IMR-90 (cell line): Measurements from ENCODE around the gene PJA2. TPM values are rescaled to one million over a fixed set of nuclear protein-coding genes. Genes with fewer than 3 reads are reported as not detected.

Source experiments
- ATAC-seq: fragments of 200-7000 bp; cut with Tn5 transposase; 2 replicates; pipeline ENCODE4 v1.9.1; 2020; ENCODE audit warnings: low read depth, mild to moderate bottlenecking, moderate library complexity
- BruUV-seq: library from RNA; stranded (reverse); fragments of 400-500 nt; replicated peaks from 2 replicates; lab custom pipeline; 2021; lab: Mats Ljungman, UMichigan
- CTCF ChIA-PET: fragments of 300-600 bp; formaldehyde crosslinking; extraction: SDS; loops from one replicate; lab custom pipeline; 2021; ENCODE audit warnings: antibody characterized with exemption; lab: Yijun Ruan, JAX
- POLR2A ChIA-PET: fragments of 300-600 bp; sonication (Branson Sonifier 250); formaldehyde crosslinking; loops from one replicate; lab custom pipeline; 2022; ENCODE audit warnings: antibody characterized with exemption; ENCODE audit not compliant: unreplicated experiment; lab: Charles Lee
- DNase-seq: peaks from one replicate; pipeline ENCODE4 v3.0.0; 2013
- H2AFZ ChIP-seq: replicated peaks from 2 replicates; pipeline ENCODE3; 2013; ENCODE audit warnings: low read length, mild to moderate bottlenecking; ENCODE audit not compliant: poor library complexity
- H2AK5ac ChIP-seq: 2 replicates; pipeline ENCODE4 v1.6.1; 2013; ENCODE audit warnings: low read depth, low read length, inconsistent platforms
- H2AK9ac ChIP-seq: replicated peaks from 2 replicates; pipeline ENCODE3; 2013; ENCODE audit warnings: mild to moderate bottlenecking, low read depth, low read length, moderate library complexity; ENCODE audit not compliant: poor library complexity
- H2BK120ac ChIP-seq: 2 replicates; pipeline ENCODE4 v1.6.1; 2013; ENCODE audit warnings: low read depth, low read length, inconsistent platforms
- H2BK15ac ChIP-seq: 3 replicates; pipeline ENCODE4 v1.6.1; 2013; ENCODE audit warnings: low read depth, low read length, inconsistent platforms
- H2BK20ac ChIP-seq: 2 replicates; pipeline ENCODE4 v1.6.1; 2013; ENCODE audit warnings: low read depth, mild to moderate bottlenecking, inconsistent platforms, low read length, moderate library complexity
- H2BK5ac ChIP-seq: 2 replicates; pipeline ENCODE4 v1.6.1; 2013; ENCODE audit warnings: mild to moderate bottlenecking, low read depth, low read length, inconsistent platforms; ENCODE audit not compliant: poor library complexity, severe bottlenecking
- H3K14ac ChIP-seq: replicated peaks from 2 replicates; pipeline ENCODE4 v1.6.1; 2013; ENCODE audit warnings: low read depth, low read length, inconsistent platforms
- H3K18ac ChIP-seq: 2 replicates; pipeline ENCODE4 v1.6.1; 2013; ENCODE audit warnings: low read depth, low read length, control low read depth
- H3K23ac ChIP-seq: 2 replicates; pipeline ENCODE4 v1.6.1; 2013; ENCODE audit warnings: low read depth, low read length, inconsistent platforms
- H3K27ac ChIP-seq: 2 replicates; pipeline ENCODE4 v1.5.1; 2013; ENCODE audit warnings: mild to moderate bottlenecking, control low read depth, low read length; ENCODE audit not compliant: insufficient read depth
- H3K27me3 ChIP-seq: 2 replicates; pipeline ENCODE4 v1.6.1; 2013; ENCODE audit warnings: low read length; ENCODE audit not compliant: control insufficient read depth, insufficient read depth
- H3K36me3 ChIP-seq: 2 replicates; pipeline ENCODE4 v1.6.1; 2013; ENCODE audit warnings: low read length, mixed read lengths; ENCODE audit not compliant: control insufficient read depth, insufficient read depth
- H3K4ac ChIP-seq: 2 replicates; pipeline ENCODE4 v1.6.1; 2013; ENCODE audit warnings: low read depth, low read length, inconsistent platforms
- H3K4me1 ChIP-seq: 2 replicates; pipeline ENCODE4 v1.6.1; 2013; ENCODE audit warnings: low read length, mixed read lengths; ENCODE audit not compliant: control insufficient read depth, insufficient read depth
- H3K4me2 ChIP-seq: 2 replicates; pipeline ENCODE4 v1.6.1; 2013; ENCODE audit warnings: low read depth, mild to moderate bottlenecking, control low read depth, low read length, moderate library complexity
- H3K4me3 ChIP-seq: 2 replicates; pipeline ENCODE4 v1.5.1; 2013; ENCODE audit warnings: low read depth, mild to moderate bottlenecking, control low read depth, low read length, moderate library complexity; ENCODE audit not compliant: insufficient read depth
- H3K56ac ChIP-seq: 2 replicates; pipeline ENCODE4 v1.6.1; 2013; ENCODE audit warnings: low read length, inconsistent platforms; ENCODE audit not compliant: insufficient read depth; ENCODE audit errors: extremely low read depth
- H3K79me1 ChIP-seq, 2 experiments: 2 replicates each; pipeline ENCODE4 v1.6.1; 2013; ENCODE audit warnings: low read length in 2 of 2, inconsistent platforms in 1 of 2, low read depth in 1 of 2
- H3K9ac ChIP-seq: 2 replicates; pipeline ENCODE4 v1.6.1; 2013; ENCODE audit warnings: low read depth, low read length, control low read depth
- H3K9me1 ChIP-seq: 2 replicates; pipeline ENCODE4 v1.6.1; 2013; ENCODE audit warnings: low read length, inconsistent platforms; ENCODE audit not compliant: insufficient read depth
- H3K9me3 ChIP-seq: 2 replicates; pipeline ENCODE4 v1.6.1; 2013; ENCODE audit warnings: low read length; ENCODE audit not compliant: control insufficient read depth, insufficient read depth
- H4K20me1 ChIP-seq: 2 replicates; pipeline ENCODE4 v1.6.1; 2013; ENCODE audit warnings: low read length, inconsistent platforms; ENCODE audit not compliant: insufficient read depth
- H4K5ac ChIP-seq: 2 replicates; pipeline ENCODE4 v1.6.1; 2013; ENCODE audit warnings: mild to moderate bottlenecking, low read depth, low read length, control low read depth
- H4K8ac ChIP-seq, 2 experiments: 2 replicates each; pipeline ENCODE4 v1.6.1; 2013; ENCODE audit warnings: low read depth in 2 of 2, low read length in 2 of 2, control low read depth in 1 of 2, inconsistent platforms in 1 of 2
- H4K91ac ChIP-seq: 2 replicates; pipeline ENCODE4 v1.6.1; 2013; ENCODE audit warnings: low read depth, low read length, inconsistent platforms; ENCODE audit not compliant: insufficient read depth
- BHLHE40 ChIP-seq: fragments of 150-350 bp; IDR thresholded peaks from 2 replicates; pipeline ENCODE4 v1.6.1; 2016; ENCODE audit warnings: mild to moderate bottlenecking, low read depth, low read length
- CEBPB ChIP-seq: IDR thresholded peaks from 2 replicates; pipeline ENCODE4 v1.6.1; 2012; ENCODE audit warnings: low read depth, low read length, improper control_type of control experiment
- CHD1 ChIP-seq: IDR thresholded peaks from 2 replicates; pipeline ENCODE4 v1.6.1; 2012; ENCODE audit warnings: low read depth, low read length, improper control_type of control experiment
- FOS ChIP-seq: fragments of 150-350 bp; IDR thresholded peaks from 2 replicates; pipeline ENCODE4 v1.6.1; 2016; ENCODE audit warnings: low read depth, low read length
- MAFK ChIP-seq: IDR thresholded peaks from 2 replicates; pipeline ENCODE4 v1.6.1; 2012; ENCODE audit warnings: low read depth, low read length, improper control_type of control experiment
- MAZ ChIP-seq: IDR thresholded peaks from 2 replicates; pipeline ENCODE4 v1.6.1; 2012; ENCODE audit warnings: low read depth, mild to moderate bottlenecking, low read length, improper control_type of control experiment, moderate library complexity, borderline replicate concordance
- MXI1 ChIP-seq: IDR thresholded peaks from 2 replicates; pipeline ENCODE4 v1.6.1; 2012; ENCODE audit warnings: low read depth, mild to moderate bottlenecking, low read length, moderate library complexity, borderline replicate concordance
- NFE2L2 ChIP-seq: fragments of 150-350 bp; IDR thresholded peaks from 2 replicates; pipeline ENCODE4 v1.6.1; 2016; ENCODE audit warnings: low read depth, mild to moderate bottlenecking, low read length
- POLR2A ChIP-seq: IDR thresholded peaks from 2 replicates; pipeline ENCODE4 v1.6.1; 2012; ENCODE audit warnings: mild to moderate bottlenecking, low read depth, low read length
- RAD21 ChIP-seq: IDR thresholded peaks from 2 replicates; pipeline ENCODE4 v1.6.1; 2012; ENCODE audit warnings: low read length, improper control_type of control experiment
- RCOR1 ChIP-seq: IDR thresholded peaks from 2 replicates; pipeline ENCODE4 v1.6.1; 2012; ENCODE audit warnings: mild to moderate bottlenecking, low read length, improper control_type of control experiment; ENCODE audit not compliant: insufficient replicate concordance
- RFX5 ChIP-seq: IDR thresholded peaks from 2 replicates; pipeline ENCODE4 v1.8.0; 2012; ENCODE audit warnings: low read depth, mild to moderate bottlenecking, low read length, moderate library complexity
- SMC3 ChIP-seq: fragments of 150-350 bp; IDR thresholded peaks from 2 replicates; pipeline ENCODE4 v1.6.1; 2016; ENCODE audit warnings: low read depth, mild to moderate bottlenecking, antibody characterized with exemption, low read length, moderate library complexity
- WGBS, 2 experiments: methylation state at CpG; one replicate each; pipeline versions ENCODE4 v1.1.5 to v1.1.7; 2013; ENCODE audit warnings: missing lambda C conversion rate in 2 of 2; ENCODE audit not compliant: insufficient read length in 1 of 2; ENCODE audit errors: extremely low coverage in 2 of 2; 5-methylcytosine and 5-hydroxymethylcytosine counted together
- dilution Hi-C: fragments of 300-500 bp; cut with HindIII; formaldehyde crosslinking; loops from one replicate; pipeline ENCODE4 v1.14.3; 2018; ENCODE audit warnings: low sequenced_read_pairs; ENCODE audit not compliant: unreplicated experiment
- in situ Hi-C: fragments of 300-500 bp; cut with MboI; formaldehyde crosslinking; loops from 3 replicates; pipeline ENCODE4 v1.14.3; 2019; ENCODE audit warnings: low sequenced_read_pairs, inconsistent platforms, mixed read lengths
- intact Hi-C: fragments of 100-400 bp; cut with micrococcal nuclease; formaldehyde crosslinking; loops from 2 replicates; pipeline ENCODE4 v1.10.0; 2022
- polyA plus RNA-seq, 3 experiments: library from polyadenylated mRNA; depleted of rRNA; stranded (reverse); fragments of >200 nt; gene quantifications; 2 replicates each; pipeline ENCODE4 v1.2.3, GENCODE V29; 2012; ENCODE audit warnings: low replicate concordance in 1 of 3
- total RNA-seq: library from RNA; depleted of rRNA; stranded (reverse); fragments of >200 nt; gene quantifications from 2 replicates; pipeline ENCODE4 v1.2.3, GENCODE V29; 2012
- TF ChIP-seq, protein P1 (sequence below): fragments of 150-350 bp; IDR thresholded peaks from 2 replicates; pipeline ENCODE4 v1.6.1; 2017; ENCODE audit warnings: mild to moderate bottlenecking, antibody characterized with exemption, low read length, low read depth
- TF ChIP-seq, protein P2 (sequence below): conservative IDR thresholded peaks from 2 replicates; pipeline ENCODE4 v1.5.1; 2012; ENCODE audit warnings: mild to moderate bottlenecking, low read depth, low read length, improper control_type of control experiment
- TF ChIP-seq, protein P3 (sequence below): fragments of 150-350 bp; IDR thresholded peaks from 2 replicates; pipeline ENCODE4 v1.6.1; 2016; ENCODE audit warnings: low read depth, mild to moderate bottlenecking, low read length, moderate library complexity, borderline replicate concordance

PJA2 gene
- total and polyA plus RNA-seq, 2 of the 4 experiments (the other 2 are of a cell fraction), result 42.3 to 70.6 TPM

DNA sequence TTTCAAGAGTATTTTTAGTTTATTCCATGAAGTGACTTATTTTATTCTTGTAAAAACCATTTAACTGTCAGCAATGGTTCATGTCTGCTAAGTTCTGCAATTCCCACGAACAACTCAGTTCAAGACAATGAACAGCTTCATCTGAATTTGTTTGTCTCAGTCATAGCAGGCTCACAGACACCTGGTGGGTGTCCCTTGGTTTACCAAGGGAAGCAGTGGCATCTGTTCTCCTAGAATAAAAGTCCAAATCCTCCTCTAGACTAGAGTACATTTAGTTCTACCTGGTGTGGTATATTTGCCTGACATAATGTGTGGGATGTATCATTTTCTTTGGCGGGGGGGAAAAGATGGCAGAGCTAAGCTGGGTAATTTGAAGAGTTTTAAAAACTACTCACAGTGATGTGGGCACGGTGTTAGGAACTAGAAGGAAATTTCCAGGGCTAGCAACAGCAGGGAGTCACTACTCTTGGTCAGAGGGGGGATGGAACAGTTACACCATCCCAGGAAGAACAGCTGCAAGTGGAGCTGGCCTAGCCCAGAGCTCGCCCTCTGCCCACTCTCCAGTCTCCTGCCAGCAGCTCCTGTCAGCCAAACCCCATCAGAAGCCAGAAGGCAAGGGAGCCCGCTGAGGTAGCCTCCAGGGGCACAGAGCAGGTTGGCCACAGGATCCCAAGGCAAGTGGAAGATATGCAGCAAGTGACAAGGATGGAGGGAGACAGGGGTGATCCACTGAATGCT is 100.3 kb downstream of the PJA2 start:
- ATAC-seq (no peak), DNase-seq (no peak)
- Histone ChIP-seq H4K8ac (no peak overlapping the region), H3K79me1 (no peaks in the 10 kb centered on the region), H4K5ac (no peak overlapping the region), H2AK5ac (no peak overlapping the region), H3K4me2 (no peak overlapping the region), H2AK9ac (no peak overlapping the region), H3K36me3 (no peaks in the 10 kb centered on the region), H2BK5ac (no peak overlapping the region), H2AFZ (no peak overlapping the region), H3K9me1 (no peaks in the 10 kb centered on the region), H3K9ac (no peak overlapping the region), H3K14ac (no peak overlapping the region), H3K27me3 (no peaks in the 10 kb centered on the region; the same call in 1 of the 2 replicates), H3K56ac (no peak overlapping the region), H4K91ac (no peak overlapping the region), H3K18ac (no peak overlapping the region), H2BK15ac (no peak overlapping the region), H3K23ac (no peak overlapping the region), H3K9me3 (no peaks in the 10 kb centered on the region), H3K4me3 (no peak overlapping the region), H2BK120ac (no peak overlapping the region), H3K4ac (no peak overlapping the region), H2BK20ac (no peak overlapping the region), H3K27ac (no peak overlapping the region), H4K20me1 (no peaks in the 10 kb centered on the region), H3K4me1 (no peaks in the 10 kb centered on the region)
- ChIA-PET CTCF (no interaction called here), POLR2A (no interaction called here)
- intact Hi-C loops (no loop called here), in situ Hi-C loops (no loop called here), dilution Hi-C loops (no loop called here)
- TF ChIP-seq, protein P1, sequence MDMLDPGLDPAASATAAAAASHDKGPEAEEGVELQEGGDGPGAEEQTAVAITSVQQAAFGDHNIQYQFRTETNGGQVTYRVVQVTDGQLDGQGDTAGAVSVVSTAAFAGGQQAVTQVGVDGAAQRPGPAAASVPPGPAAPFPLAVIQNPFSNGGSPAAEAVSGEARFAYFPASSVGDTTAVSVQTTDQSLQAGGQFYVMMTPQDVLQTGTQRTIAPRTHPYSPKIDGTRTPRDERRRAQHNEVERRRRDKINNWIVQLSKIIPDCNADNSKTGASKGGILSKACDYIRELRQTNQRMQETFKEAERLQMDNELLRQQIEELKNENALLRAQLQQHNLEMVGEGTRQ, result no peak
- TF ChIP-seq, protein P2, sequence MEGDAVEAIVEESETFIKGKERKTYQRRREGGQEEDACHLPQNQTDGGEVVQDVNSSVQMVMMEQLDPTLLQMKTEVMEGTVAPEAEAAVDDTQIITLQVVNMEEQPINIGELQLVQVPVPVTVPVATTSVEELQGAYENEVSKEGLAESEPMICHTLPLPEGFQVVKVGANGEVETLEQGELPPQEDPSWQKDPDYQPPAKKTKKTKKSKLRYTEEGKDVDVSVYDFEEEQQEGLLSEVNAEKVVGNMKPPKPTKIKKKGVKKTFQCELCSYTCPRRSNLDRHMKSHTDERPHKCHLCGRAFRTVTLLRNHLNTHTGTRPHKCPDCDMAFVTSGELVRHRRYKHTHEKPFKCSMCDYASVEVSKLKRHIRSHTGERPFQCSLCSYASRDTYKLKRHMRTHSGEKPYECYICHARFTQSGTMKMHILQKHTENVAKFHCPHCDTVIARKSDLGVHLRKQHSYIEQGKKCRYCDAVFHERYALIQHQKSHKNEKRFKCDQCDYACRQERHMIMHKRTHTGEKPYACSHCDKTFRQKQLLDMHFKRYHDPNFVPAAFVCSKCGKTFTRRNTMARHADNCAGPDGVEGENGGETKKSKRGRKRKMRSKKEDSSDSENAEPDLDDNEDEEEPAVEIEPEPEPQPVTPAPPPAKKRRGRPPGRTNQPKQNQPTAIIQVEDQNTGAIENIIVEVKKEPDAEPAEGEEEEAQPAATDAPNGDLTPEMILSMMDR, result no peak
- TF ChIP-seq RAD21 (no peak), MXI1 (no peak), BHLHE40 (no peak), MAZ (no peak), RCOR1 (no peak), RFX5 (no peak), CHD1 (no peak), FOS (no peak), CEBPB (no peak), POLR2A (no peak), MAFK (no peak), SMC3 (no peak), NFE2L2 (no peak)
- TF ChIP-seq, protein P3, sequence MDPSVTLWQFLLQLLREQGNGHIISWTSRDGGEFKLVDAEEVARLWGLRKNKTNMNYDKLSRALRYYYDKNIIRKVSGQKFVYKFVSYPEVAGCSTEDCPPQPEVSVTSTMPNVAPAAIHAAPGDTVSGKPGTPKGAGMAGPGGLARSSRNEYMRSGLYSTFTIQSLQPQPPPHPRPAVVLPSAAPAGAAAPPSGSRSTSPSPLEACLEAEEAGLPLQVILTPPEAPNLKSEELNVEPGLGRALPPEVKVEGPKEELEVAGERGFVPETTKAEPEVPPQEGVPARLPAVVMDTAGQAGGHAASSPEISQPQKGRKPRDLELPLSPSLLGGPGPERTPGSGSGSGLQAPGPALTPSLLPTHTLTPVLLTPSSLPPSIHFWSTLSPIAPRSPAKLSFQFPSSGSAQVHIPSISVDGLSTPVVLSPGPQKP, result no peak
- WGBS, 2 experiments, result no CpG with 5 or more reads among the region's 5 CpGs
- no TSS peak for BruUV-seq
